Kidney capillary endothelial cell (primary cell): Measurements from ENCODE around the gene TMEM31.
A peak's percentile ranks its signal among the peaks of the same experiment; 100 is the strongest.
"Not testable (repeated sequence)": the region's sequence is repeated elsewhere in the genome, so short reads cannot be mapped to it uniquely, and the experiment has no call there.

Experiments
- DNase-seq: peaks from one replicate; pipeline ENCODE4 v3.0.0-alpha.2; 2018; ENCODE audit warnings: low spot score

TMEM31 gene

GRCh38 chrX:103726477-103726876 is 15.8 kb downstream of the TMEM31 start:
- no peak for DNase-seq

GRCh38 chrX:103727115-103727514 is 16.4 kb downstream of the TMEM31 start:
- no peak for DNase-seq

- no peak for DNase-seq
Observed at GRCh38 chrX:103729015-103729414, 18.3 kb downstream of the TMEM31 start.

- DNase-seq: no peak
Observed at GRCh38 chrX:103730147-103730795, 19.6 kb downstream of the TMEM31 start.

GRCh38 chrX:103730796-103731493 is 20.2 kb downstream of the TMEM31 start:
- peak; percentile 56 for DNase-seq

GRCh38 chrX:103733017-103733416 is 22.3 kb downstream of the TMEM31 start:
- DNase-seq: no peak

GRCh38 chrX:103734125-103734760 is 23.5 kb downstream of the TMEM31 start:
- DNase-seq: no peak

GRCh38 chrX:103737696-103738095 is 27.0 kb downstream of the TMEM31 start:
- no peak for DNase-seq

- DNase-seq: no peak
Observed at GRCh38 chrX:103739421-103739820, 28.7 kb downstream of the TMEM31 start.

GRCh38 chrX:103741879-103742278 is 31.2 kb downstream of the TMEM31 start:
- DNase-seq: no peak

GRCh38 chrX:103742339-103742738 is 31.6 kb downstream of the TMEM31 start:
- no peak for DNase-seq

GRCh38 chrX:103747163-103747562 is 36.5 kb downstream of the TMEM31 start:
- no peak for DNase-seq

GRCh38 chrX:103754401-103754800 is 43.7 kb downstream of the TMEM31 start:
- DNase-seq: no peak

- no peak for DNase-seq
Observed at GRCh38 chrX:103756736-103757135, 46.0 kb downstream of the TMEM31 start.

GRCh38 chrX:103758555-103758954 is 47.8 kb downstream of the TMEM31 start:
- DNase-seq: no peak

- not testable (repeated sequence) for DNase-seq
Observed at GRCh38 chrX:103763541-103763940, 52.8 kb downstream of the TMEM31 start.
